Measurements from ENCODE around the gene NAT8L. TPM values are rescaled to one million over a fixed set of nuclear protein-coding genes. Genes with fewer than 3 reads are reported as not detected.

Gene NAT8L
- total RNA-seq, 1 donor from 2014 or later = 0.82 TPM

- DNase-seq = no peak
- ATAC-seq = no peak
- intact Hi-C loops (cut with micrococcal nuclease) = no loop called here
Measured at GRCh38 chr4:2044542-2045517, 14.3 kb upstream of the NAT8L start.

DNA sequence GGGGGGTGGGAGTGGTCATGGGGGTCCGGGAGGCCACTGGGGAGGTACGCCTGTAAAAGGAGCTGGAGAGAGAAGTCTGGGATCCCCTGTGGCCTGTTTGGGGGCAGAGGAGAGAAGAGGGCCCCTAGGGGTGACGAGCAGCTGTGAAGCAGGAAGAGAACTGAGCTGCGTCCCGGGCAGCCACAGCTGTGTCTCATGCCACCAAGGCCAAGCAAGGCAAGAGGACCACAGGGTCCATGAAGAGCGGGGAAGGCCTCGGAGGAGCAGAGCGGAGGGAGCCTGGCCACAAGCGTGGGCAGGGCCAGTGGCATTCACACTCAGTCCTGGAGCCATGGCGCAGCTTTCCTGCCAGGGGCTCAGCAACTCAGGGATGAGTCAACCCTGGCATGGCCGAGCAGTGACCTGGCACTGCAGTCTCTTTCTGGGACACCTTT, 13.6 kb upstream of the NAT8L start:
- intact Hi-C loops (cut with micrococcal nuclease) = no loop called here
- ATAC-seq = no peak
- DNase-seq = no peak

GRCh38 chr4:2046031-2046961, 12.8 kb upstream of the NAT8L start:
- ATAC-seq = no peak
- no peak for DNase-seq
- intact Hi-C loops (cut with micrococcal nuclease) = no loop called here

DNA sequence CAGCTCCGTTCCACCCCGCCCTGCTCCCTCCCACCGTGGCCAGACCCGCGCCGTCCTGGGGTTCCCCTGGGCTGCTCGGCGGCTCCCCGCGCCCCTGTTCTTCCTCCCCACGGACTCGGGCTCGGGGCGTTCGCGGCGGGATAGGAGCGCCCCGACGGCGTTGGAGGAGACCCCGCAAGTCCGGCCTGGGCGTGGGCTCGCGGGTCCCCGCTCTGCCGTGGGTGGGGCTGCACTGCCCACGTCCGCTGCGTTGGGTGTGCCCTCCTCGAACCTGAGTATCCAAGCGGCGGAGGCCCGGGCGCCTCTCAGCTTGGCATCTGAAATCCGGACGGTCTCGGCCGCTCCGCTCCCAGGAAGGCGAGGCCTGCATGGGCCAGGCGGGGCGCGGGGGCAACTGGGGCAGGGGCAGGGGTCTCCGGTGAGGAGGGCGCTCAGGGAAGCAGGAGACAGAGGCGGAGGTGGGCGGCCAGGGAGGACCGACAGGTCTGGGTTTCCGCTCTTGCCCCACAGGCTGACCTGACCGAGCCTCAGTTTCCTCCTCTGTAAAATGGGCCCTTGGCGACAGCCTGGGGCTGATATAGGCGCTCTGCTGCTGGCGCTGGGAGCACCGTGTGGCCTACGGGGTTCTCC, 12.0 kb upstream of the NAT8L start:
- ATAC-seq (no peak), DNase-seq (no peak)
- intact Hi-C loops (cut with micrococcal nuclease) = no loop called here

GRCh38 chr4:2047781-2048581, 11.1 kb upstream of the NAT8L start:
- ATAC-seq (no peak), DNase-seq (no peak)
- intact Hi-C loops (cut with micrococcal nuclease) = no loop called here

DNA sequence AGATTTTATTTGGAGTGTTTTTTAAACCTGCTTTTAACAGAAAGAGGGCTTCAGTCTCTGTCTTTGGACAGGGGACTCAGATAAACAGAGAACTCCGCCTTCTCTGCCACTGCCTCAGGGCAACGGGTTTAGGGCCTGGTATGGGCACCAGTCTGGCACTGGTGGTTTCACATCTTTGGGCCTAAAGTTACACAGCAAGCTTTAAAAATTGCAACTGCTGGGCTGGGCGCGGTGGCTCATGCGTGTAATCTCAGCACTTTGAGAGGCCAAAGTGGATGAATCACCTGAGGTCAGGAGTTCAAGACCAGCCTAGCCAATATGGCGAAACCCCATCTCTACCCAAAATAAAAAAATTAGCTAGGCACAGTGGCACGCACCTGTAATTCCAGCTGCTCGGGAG, 10.3 kb upstream of the NAT8L start:
- intact Hi-C loops (cut with micrococcal nuclease) = no loop called here
- ATAC-seq (no peak), DNase-seq (no peak)

DNA sequence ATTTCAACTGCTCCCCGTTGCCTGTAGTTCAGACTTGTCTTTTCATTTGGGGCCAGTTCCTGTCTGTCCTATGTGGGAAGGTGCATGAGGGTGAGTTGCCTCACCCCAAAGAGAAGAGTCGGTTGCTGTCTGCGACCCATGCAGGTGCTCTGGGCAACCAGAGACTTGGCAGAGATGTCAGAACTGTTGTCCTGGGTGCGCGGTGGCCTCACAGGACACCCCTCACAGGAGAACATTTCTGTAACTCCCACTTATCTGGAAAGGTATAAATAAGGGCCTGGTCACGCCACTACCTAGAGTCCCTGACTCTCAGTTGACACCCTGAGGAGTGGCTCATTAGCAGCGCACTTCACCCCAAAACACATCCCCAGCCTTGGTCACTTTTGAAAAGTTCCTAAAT, 9.7 kb upstream of the NAT8L start:
- ATAC-seq (no peak), DNase-seq (no peak)
- intact Hi-C loops (cut with micrococcal nuclease) = no loop called here

- ATAC-seq (no peak), DNase-seq (no peak)
- intact Hi-C loops (cut with micrococcal nuclease) = no loop called here
Measured at GRCh38 chr4:2049811-2050210, 9.3 kb upstream of the NAT8L start.

- intact Hi-C loops (cut with micrococcal nuclease) = no loop called here
- DNase-seq (no peak), ATAC-seq (no peak)
Measured at GRCh38 chr4:2051086-2051485, 8.0 kb upstream of the NAT8L start.

GRCh38 chr4:2054217-2054616, 4.9 kb upstream of the NAT8L start:
- ATAC-seq (no peak), DNase-seq (no peak)
- intact Hi-C loops (cut with micrococcal nuclease) = no loop called here

- no peak for ATAC-seq
- intact Hi-C loops (cut with micrococcal nuclease) = no loop called here
- peak; percentile 8 for DNase-seq
Measured at GRCh38 chr4:2057382-2058065, 1.6 kb upstream of the NAT8L start.

DNA sequence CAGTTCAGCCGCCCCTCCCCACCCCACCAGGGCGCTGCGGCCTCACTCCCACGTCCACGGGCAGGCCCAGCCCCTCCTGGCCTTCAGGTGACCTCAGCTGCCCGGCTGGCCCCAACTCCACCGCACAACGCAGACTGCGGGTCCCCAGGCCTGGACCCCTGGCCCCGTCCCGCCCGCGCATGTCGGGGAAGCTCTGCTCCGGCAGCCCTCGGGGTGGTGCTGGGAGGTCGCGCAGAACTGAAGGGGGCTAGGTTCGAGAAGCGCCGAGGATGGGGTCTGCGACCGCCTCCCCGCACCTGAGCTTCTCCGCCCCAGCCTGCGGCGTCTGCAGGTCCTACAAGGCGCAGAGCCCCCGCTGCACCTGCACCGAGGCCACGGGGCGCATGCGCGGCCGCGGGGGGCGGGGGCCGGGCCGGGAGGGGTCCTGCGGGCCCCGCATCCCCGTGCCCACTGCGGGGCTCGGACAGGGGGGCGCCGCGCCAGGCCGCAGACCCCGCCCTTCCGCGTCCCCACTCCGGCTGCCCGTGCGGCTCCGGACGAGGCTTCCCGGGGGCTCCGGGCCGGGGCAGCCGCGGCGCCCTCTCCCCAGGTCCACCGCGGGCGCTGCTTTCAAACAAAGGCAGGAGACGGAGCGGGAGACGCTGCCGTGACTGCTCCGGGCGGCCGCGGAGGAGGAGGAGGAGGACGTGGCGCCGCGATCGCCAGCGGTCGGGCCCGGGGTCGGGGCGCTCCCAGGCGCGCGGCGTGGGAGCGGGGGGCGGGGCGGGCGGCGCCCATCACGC, 672 bp upstream of the NAT8L start:
- no peak for DNase-seq
- intact Hi-C loops (cut with micrococcal nuclease) = no loop called here
- ATAC-seq = no peak

GRCh38 chr4:2059726-2060602, 837 bp downstream of the NAT8L start:
- intact Hi-C loops (cut with micrococcal nuclease) = no loop called here
- peak; percentile 31 for DNase-seq

DNA sequence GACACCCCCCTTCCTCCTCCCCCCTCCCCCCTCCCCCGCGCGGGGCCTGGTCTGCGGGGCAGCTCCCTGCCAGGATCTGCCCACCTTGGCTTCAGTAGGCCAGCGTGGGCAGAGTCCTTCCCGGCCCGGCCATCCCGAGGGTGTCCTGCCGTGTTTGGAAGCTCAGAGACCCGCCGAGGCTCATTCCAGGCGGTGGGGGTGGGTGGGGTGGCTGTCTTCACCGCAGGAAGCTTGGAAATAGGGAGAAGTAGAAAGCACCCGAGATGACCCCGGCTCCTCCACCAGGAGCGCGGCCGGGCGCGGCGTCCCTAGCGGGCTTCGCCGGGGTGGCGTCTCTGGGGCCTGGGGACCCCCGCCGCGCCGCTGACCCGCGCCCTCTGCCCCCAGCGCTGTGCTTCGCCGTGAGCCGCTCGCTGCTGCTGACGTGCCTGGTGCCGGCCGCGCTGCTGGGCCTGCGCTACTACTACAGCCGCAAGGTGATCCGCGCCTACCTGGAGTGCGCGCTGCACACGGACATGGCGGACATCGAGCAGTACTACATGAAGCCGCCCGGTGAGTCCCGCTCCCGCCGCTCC, 1.6 kb downstream of the NAT8L start:
- DNase-seq (peak; percentile 24), ATAC-seq (no peak)
- intact Hi-C loops (cut with micrococcal nuclease) = no loop called here

More at GRCh38 chr4:2059726-2060602, 837 bp downstream of the NAT8L start:
- no peak for ATAC-seq

- intact Hi-C loops (cut with micrococcal nuclease) = no loop called here
- DNase-seq (no peak), ATAC-seq (no peak)
Measured at GRCh38 chr4:2061186-2062131, 2.3 kb downstream of the NAT8L start.
